Thoracic aorta (tissue), 2 donors: ENCODE data around the gene HOXB13. TPM values are rescaled to one million over a fixed set of nuclear protein-coding genes. Genes with fewer than 3 reads are reported as not detected.

ENCODE experiments used
- ATAC-seq: fragments of 150-250 bp; one replicate; pipeline ENCODE4 v1.8.0; 2017; ENCODE audit warnings: low read depth; ENCODE audit not compliant: insufficient number of reproducible peaks, low FRiP score
- DNase-seq: peaks from one replicate; pipeline ENCODE4 v3.0.0-alpha.2; 2020; ENCODE audit warnings: low spot score
- H3K27ac ChIP-seq, 2 donors: fragments of 200-600 bp; sonication (generic); 1 replicate in 1 of 2; 2 replicates in 1 of 2; pipeline ENCODE4 v1.5.1; 2016; ENCODE audit warnings: mild to moderate bottlenecking in 2 of 2, moderate library complexity in 2 of 2
- H3K27me3 ChIP-seq: fragments of 200-600 bp; sonication (generic); replicated peaks from 2 replicates; pipeline ENCODE4 v1.6.0; 2016; ENCODE audit warnings: mild to moderate bottlenecking; ENCODE audit not compliant: insufficient read depth
- H3K36me3 ChIP-seq: fragments of 200-600 bp; sonication (generic); one replicate; pipeline ENCODE4 v1.5.1; 2016
- H3K4me1 ChIP-seq, 2 donors: fragments of 200-600 bp; sonication (generic); 1 replicate in 1 of 2; 2 replicates in 1 of 2; pipeline versions ENCODE4 v1.5.1 to v1.6.0; 2016; ENCODE audit warnings: low read depth in 2 of 2, mild to moderate bottlenecking in 1 of 2; ENCODE audit not compliant: control insufficient read depth in 1 of 2
- H3K4me3 ChIP-seq: fragments of 200-600 bp; sonication (generic); 2 replicates; pipeline ENCODE4 v1.5.1; 2016; ENCODE audit warnings: mild to moderate bottlenecking
- H3K9me3 ChIP-seq: fragments of 200-600 bp; sonication (generic); 2 replicates; pipeline ENCODE4 v1.5.1; 2016
- total RNA-seq, 2 donors: library from RNA; depleted of rRNA; stranded (reverse); fragments of >200 nt; gene quantifications; one replicate each; pipeline versions ENCODE4 v1.1.0 to v1.2.3, GENCODE V29; 2016
- TF ChIP-seq, protein P1 (sequence below): fragments of 200-600 bp; sonication (generic); IDR thresholded peaks from one replicate; pipeline ENCODE4 v1.5.1; 2019; ENCODE audit warnings: antibody characterized with exemption

The HOXB13 gene
- total RNA-seq, 2 donors from 2014 or later: not detected

DNA sequence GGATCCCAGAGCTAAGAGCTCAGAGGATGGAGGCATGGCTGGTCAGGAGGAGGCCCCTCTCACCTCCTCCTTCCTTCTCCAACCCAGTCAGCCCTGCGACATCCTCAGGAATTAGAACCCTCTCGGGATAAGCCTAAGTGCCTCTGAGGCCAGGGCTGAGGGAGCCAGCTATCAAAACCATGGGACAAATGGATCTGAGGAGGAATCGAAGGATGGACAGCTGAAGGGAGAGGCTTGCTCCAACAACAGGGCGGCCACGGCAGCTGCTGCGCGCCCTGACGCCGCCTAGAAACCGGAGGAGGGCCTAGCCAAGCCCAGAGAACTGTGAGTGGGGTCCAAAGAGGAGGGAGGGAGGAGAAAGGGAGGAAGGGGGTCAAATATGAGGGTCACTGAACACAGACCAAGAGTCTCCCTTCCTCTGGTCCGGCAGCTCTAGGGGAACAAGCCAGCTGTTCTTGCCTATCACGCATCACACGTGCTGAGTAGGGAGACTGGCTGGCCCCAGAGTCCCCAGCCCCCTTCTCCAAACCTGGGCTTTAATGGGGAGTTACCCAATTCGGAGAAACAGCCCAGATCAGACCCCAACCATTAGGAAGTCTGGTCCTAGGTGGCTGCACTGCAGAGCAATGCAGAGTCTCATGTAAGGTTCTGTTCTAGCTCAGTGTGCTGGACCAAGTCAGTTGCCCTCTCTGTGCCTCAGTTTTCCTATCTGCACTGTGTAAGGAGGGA lies 5.9 kb upstream of the HOXB13 start:
- no peak overlapping the region for H3K27ac ChIP-seq
- ATAC-seq: no peak
- no peak overlapping the region for H3K4me3 ChIP-seq
- H3K4me1 ChIP-seq: no peaks in the 10 kb centered on the region
- H3K27me3 ChIP-seq: peaks cover 19% of the 10 kb centered on the region
- H3K9me3 ChIP-seq: no peaks in the 10 kb centered on the region
- no peaks in the 10 kb centered on the region for H3K36me3 ChIP-seq
- no peak for DNase-seq
- TF ChIP-seq, protein P1, sequence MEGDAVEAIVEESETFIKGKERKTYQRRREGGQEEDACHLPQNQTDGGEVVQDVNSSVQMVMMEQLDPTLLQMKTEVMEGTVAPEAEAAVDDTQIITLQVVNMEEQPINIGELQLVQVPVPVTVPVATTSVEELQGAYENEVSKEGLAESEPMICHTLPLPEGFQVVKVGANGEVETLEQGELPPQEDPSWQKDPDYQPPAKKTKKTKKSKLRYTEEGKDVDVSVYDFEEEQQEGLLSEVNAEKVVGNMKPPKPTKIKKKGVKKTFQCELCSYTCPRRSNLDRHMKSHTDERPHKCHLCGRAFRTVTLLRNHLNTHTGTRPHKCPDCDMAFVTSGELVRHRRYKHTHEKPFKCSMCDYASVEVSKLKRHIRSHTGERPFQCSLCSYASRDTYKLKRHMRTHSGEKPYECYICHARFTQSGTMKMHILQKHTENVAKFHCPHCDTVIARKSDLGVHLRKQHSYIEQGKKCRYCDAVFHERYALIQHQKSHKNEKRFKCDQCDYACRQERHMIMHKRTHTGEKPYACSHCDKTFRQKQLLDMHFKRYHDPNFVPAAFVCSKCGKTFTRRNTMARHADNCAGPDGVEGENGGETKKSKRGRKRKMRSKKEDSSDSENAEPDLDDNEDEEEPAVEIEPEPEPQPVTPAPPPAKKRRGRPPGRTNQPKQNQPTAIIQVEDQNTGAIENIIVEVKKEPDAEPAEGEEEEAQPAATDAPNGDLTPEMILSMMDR: no peak

DNA sequence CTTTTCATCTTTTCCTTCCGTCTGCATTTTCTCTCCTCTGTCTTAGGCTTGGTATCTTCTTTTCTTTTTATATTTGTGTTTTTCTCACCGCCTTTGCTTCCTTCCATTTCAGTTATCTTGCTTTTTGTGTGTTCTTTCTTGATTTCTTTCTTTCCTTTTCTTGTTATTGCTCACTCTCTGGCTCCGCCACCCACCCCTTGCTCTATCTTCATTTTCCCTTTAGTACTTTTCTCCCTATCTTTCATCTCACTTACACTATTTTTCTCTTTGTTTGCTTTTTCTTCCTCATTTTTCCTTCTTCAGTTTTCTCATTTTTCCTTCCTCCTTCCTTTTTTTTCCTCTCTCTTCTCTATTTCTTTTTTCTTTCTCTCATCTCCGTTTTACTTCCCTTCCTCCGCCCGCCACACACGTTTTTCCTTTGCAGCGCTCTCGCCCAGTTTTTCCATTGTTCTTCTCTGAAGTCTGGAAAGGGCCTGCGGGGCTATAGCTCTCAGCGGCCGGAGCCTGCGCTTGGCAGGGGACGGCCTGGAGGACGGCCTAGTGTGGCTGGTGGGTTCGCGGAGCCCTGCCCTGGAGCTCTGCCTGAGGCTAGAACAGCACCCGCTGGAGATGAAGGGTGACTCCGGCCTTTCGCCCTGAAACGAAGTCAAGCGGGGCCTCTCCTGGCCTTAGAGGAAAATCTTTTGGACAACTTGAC lies 5.2 kb upstream of the HOXB13 start:
- Histone ChIP-seq H3K27ac (no peak overlapping the region), H3K9me3 (no peaks in the 10 kb centered on the region), H3K4me1 (peaks cover 0 to 2% of the 10 kb centered on the region in 2 donors), H3K27me3 (peaks cover 26% of the 10 kb centered on the region), H3K36me3 (no peaks in the 10 kb centered on the region), H3K4me3 (no peak overlapping the region)
- TF ChIP-seq, protein P1: no peak
- DNase-seq: no peak
- no peak for ATAC-seq

DNA sequence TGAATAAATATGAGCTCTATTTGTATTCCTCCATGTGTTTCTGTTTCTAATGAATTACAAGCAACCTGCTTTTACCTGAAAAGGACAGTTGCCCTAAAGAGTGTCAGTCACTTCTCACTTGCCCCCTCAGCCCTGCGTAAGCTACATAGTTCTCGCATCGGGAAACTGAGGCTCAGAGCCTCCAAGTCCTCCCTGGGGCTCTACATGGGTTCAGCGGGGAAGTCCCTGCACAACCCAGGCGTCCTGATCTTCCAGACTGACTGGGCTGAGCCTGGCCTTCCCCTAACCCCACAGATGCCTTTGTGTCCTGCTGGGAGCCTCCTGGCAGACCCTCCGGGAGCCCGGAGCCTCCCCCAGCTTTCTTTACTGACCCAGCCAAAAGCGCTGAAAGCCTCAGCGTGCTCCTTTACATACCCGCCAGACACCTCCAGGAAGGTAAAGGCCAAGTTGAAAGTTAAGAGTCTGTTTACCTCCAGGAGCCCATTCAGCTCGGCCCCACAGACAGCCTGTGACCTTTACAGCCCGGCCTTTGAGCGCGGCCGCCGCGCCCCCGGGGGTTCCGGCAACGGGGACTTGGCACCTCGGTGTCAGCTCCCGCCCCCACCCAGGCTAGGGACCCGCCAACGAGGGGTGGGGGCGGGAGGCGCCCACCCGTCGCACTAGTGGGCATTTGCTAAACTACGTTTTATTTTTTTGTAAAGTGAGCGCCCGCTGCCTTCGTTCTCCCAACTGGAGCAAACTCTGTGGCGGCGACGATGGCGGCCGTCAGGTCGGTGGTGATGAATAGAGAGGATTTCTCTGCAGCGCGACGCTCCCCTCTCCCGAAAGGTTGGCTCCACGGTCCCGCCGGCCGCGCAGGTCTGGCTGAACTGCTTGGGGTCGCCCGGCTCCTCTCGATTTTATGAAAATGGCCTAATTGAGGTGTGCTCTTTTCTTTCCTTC lies 4.4 kb upstream of the HOXB13 start:
- H3K4me3 ChIP-seq: no peak overlapping the region
- ATAC-seq (no peak), DNase-seq (no peak)
- H3K4me1 ChIP-seq: peaks cover 4 to 9% of the 10 kb centered on the region in 2 donors
- TF ChIP-seq, protein P1: no peak
- no peaks in the 10 kb centered on the region for H3K9me3 ChIP-seq
- H3K36me3 ChIP-seq: no peaks in the 10 kb centered on the region
- H3K27me3 ChIP-seq: peaks cover 27% of the 10 kb centered on the region
- H3K27ac ChIP-seq: peak overlapping the region in 1 of 2 donors; percentile 25

GRCh38 chr17:48731355-48731754 lies 2.8 kb upstream of the HOXB13 start:
- Histone ChIP-seq H3K9me3 (no peaks in the 10 kb centered on the region), H3K27me3 (peaks cover 35% of the 10 kb centered on the region), H3K4me1 (peaks cover 4 to 9% of the 10 kb centered on the region in 2 donors), H3K27ac (no peak overlapping the region), H3K4me3 (no peak overlapping the region), H3K36me3 (no peaks in the 10 kb centered on the region)
- TF ChIP-seq, protein P1: no peak
- ATAC-seq (no peak), DNase-seq (no peak)

GRCh38 chr17:48730240-48730550 lies 1.6 kb upstream of the HOXB13 start:
- TF ChIP-seq, protein P1: no peak
- no peak overlapping the region for H3K4me3 ChIP-seq
- no peaks in the 10 kb centered on the region for H3K36me3 ChIP-seq
- ATAC-seq (no peak), DNase-seq (no peak)
- H3K4me1 ChIP-seq: peaks cover 4 to 14% of the 10 kb centered on the region in 2 donors
- H3K27ac ChIP-seq: no peak overlapping the region
- H3K27me3 ChIP-seq: peaks cover 35% of the 10 kb centered on the region
- H3K9me3 ChIP-seq: no peaks in the 10 kb centered on the region
